K562 (cell line): ENCODE results near the gene ZNF432. TPM values are rescaled to one million over a fixed set of nuclear protein-coding genes. Genes with fewer than 3 reads are reported as not detected.
A peak's percentile ranks its signal among the peaks of the same experiment; 100 is the strongest.

ENCODE experiments used
- ARID2 ChIP-seq: fragments of 450-650 bp; IDR thresholded peaks from 2 replicates; pipeline ENCODE4 v1.6.1; 2017; ENCODE audit warnings: antibody characterized with exemption, mild to moderate bottlenecking
- CHD1 ChIP-seq: fragments of 200-600 bp; sonication (generic); IDR thresholded peaks from one replicate; pipeline ENCODE4 v1.6.1; 2012; ENCODE audit warnings: mild to moderate bottlenecking, moderate library complexity, low read length, inconsistent platforms
- HDAC8 ChIP-seq: fragments of 450-650 bp; IDR thresholded peaks from 2 replicates; pipeline ENCODE4 v1.6.1; 2016; ENCODE audit warnings: mild to moderate bottlenecking, missing genetic modification characterization, moderate library complexity, missing compliant biosample characterization
- JUND ChIP-seq, 2 experiments: IDR thresholded peaks; 2 replicates in 1 of 2; 3 replicates in 1 of 2; pipeline ENCODE4 v1.6.1; 2011; ENCODE audit warnings: borderline replicate concordance in 2 of 2, low read depth in 2 of 2, low read length in 2 of 2, improper control_type of control experiment in 1 of 2, missing biosample characterization in 1 of 2, missing genetic modification characterization in 1 of 2, missing genetic modification reagents in 1 of 2
- KLF1 ChIP-seq: fragments of 450-650 bp; IDR thresholded peaks from 2 replicates; pipeline ENCODE4 v1.6.1; 2016; ENCODE audit warnings: missing genetic modification characterization, missing compliant biosample characterization
- NONO ChIP-seq, 2 experiments: fragments of 200-400 bp in 1 of 2; fragments of 450-650 bp in 1 of 2; formaldehyde crosslinking in 1 of 2; IDR thresholded peaks; 2 replicates each; pipeline ENCODE4 v1.6.1; 2017; ENCODE audit warnings: low read depth in 2 of 2, mild to moderate bottlenecking in 2 of 2, moderate library complexity in 2 of 2, low read length in 1 of 2
- POLR2H ChIP-seq: IDR thresholded peaks from 2 replicates; pipeline ENCODE4 v1.6.1; 2016; ENCODE audit warnings: missing genetic modification characterization, low read depth, mild to moderate bottlenecking, control low read depth, missing compliant biosample characterization, moderate library complexity
- RBM25 ChIP-seq: fragments of 200-400 bp; formaldehyde crosslinking; IDR thresholded peaks from 2 replicates; pipeline ENCODE4 v1.6.1; 2018; ENCODE audit warnings: low read length, low read depth, moderate library complexity; ENCODE audit not compliant: severe bottlenecking
- SAFB ChIP-seq: fragments of 200-400 bp; formaldehyde crosslinking; IDR thresholded peaks from 2 replicates; pipeline ENCODE4 v1.6.1; 2017; ENCODE audit warnings: low read depth, low read length, borderline replicate concordance
- SIN3B ChIP-seq: fragments of 450-650 bp; IDR thresholded peaks from 2 replicates; pipeline ENCODE4 v1.6.1; 2017; ENCODE audit warnings: low read depth, mild to moderate bottlenecking, moderate library complexity
- SPI1 ChIP-seq: IDR thresholded peaks from 2 replicates; pipeline ENCODE4 v1.6.1; 2011; ENCODE audit warnings: low read depth, low read length, control low read depth, borderline replicate concordance
- ZEB2 ChIP-seq: fragments of 450-650 bp; IDR thresholded peaks from 2 replicates; pipeline ENCODE4 v1.6.1; 2016
- ZFP30 ChIP-seq: fragments of 250-450 bp; sonication (Bioruptor Pico); IDR thresholded peaks from 2 replicates; pipeline ENCODE4 v1.8.0; 2022; ENCODE audit warnings: moderate library complexity, mild to moderate bottlenecking, inconsistent platforms, borderline replicate concordance
- polyA plus RNA-seq, 8 experiments: library from polyadenylated mRNA; depleted of rRNA in 4 of 8; stranded (reverse) in 5 of 8; unstranded in 3 of 8; fragments of >200 nt; fragmentation: Nextera tagmentation in 2 of 8; fragmentation: Illumina TruSeq in 1 of 8; extraction: Ambion mirVana in 2 of 8; extraction: Trizol in 1 of 8; gene quantifications; 2 replicates each; pipeline versions ENCODE4 v1.2.1 to v1.2.3, GENCODE V29; 2011 to 2014; ENCODE audit warnings: inconsistent platforms in 1 of 8, missing spikeins in 1 of 8
- total RNA-seq, 7 experiments: library from RNA; depleted of rRNA in 6 of 7; stranded (reverse); fragments of >200 nt in 6 of 7; fragmentation: Illumina TruSeq in 2 of 7; extraction: Trizol in 2 of 7; gene quantifications; 2 replicates each; pipeline versions ENCODE4 v1.2.1 to v1.2.3, GENCODE V29; 2011 to 2021; ENCODE audit warnings: low replicate concordance in 1 of 7
- TF ChIP-seq, protein P1 (sequence below): sonication (generic); formaldehyde crosslinking; IDR thresholded peaks from 2 replicates; pipeline ENCODE4 v1.8.1; 2023; ENCODE audit warnings: missing genetic modification reagents, mild to moderate bottlenecking, borderline replicate concordance
- TF ChIP-seq, protein P2 (sequence below): fragments of 250-450 bp; sonication (Bioruptor Pico); IDR thresholded peaks from 2 replicates; pipeline ENCODE4 v1.8.0; 2022; ENCODE audit warnings: inconsistent platforms, mild to moderate bottlenecking, moderate library complexity, borderline replicate concordance
- TF ChIP-seq, protein P3 (sequence below): fragments of 250-450 bp; sonication (Bioruptor Pico); IDR thresholded peaks from 2 replicates; pipeline ENCODE4 v1.8.0; 2022; ENCODE audit warnings: moderate library complexity, mild to moderate bottlenecking, inconsistent platforms
- TF ChIP-seq, protein P4 (sequence below): fragments of 250-450 bp; sonication (Bioruptor Pico); IDR thresholded peaks from 2 replicates; pipeline ENCODE4 v1.9.0; 2021; ENCODE audit warnings: mild to moderate bottlenecking
- TF ChIP-seq, protein P5 (sequence below): fragments of 450-650 bp; IDR thresholded peaks from 2 replicates; pipeline ENCODE4 v1.6.1; 2016

Gene ZNF432
- total and polyA plus RNA-seq, 9 of the 15 experiments (the other 6 are each of a cell fraction or from before 2014, with no cell fraction given), result 2.6 to 6.8 (median 4.0) TPM

DNA sequence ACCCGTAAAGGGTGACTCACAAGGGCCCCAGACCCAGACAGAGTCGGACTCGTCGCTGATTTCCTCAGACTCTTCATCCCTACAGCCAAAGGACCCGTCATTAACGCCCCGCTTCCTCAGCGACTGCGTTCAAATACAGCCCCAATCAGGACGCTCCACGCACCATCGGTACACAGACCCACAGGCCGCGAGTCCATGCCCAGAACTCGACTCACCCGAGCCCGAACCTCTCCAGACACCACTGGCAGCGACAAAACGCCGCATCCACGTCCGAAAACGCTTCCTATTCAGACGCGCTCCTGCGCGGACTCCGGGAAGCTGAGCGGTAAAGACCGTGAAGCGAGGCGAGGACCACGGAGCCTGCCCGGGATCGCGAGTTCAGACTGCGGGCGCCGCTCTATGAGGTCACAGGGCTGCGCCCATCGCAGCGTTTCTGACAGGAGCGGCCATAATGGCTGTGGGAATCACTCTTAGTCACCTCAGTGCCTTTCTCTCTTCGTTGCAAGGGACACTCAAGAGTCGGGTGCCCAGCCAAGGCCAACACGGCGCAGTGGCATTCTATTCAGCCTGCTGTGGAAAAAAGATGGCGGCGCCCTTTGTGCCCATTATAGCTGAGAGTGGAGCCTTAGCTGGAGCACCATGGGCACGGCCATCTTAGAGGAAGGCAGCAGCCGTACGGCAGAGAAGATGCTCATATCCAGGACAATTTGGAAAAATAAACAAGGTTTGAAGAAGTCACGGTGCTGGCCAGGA lies 20.4 kb downstream of the ZNF432 start, which contains the start of gene ZNF614 (continued):
- TF ChIP-seq KLF1 (tag) (0 out of 2 replicates have a peak, but pooled peaks have one; percentile 40), CHD1 (no peak), SPI1 (no peak), ZEB2 (no peak), ARID2 (no peak), JUND (IDR thresholded peaks at IDR 0.05; ENCODE audit: borderline replicate concordance, low read depth, low read length) (peak; percentile 71), JUND (tag; IDR thresholded peaks at IDR 0.05; ENCODE audit: borderline replicate concordance, low read depth, low read length) (peak; percentile 68; the same call in 2 of the 3 replicates), NONO (IDR thresholded peaks at IDR 0.05; ENCODE audit: low read depth in 2 of 2, low read length in 1 of 2) (no peak), ZFP30 (CRISPR knock-in tag) (no peak), POLR2H (tag) (peak; percentile 63; the same call in 1 of the 2 replicates), RBM25 (no peak), SAFB (peak; percentile 55; the same call in 1 of the 2 replicates), HDAC8 (peak; percentile 85), SIN3B (peak; percentile 68)
- TF ChIP-seq, protein P1, sequence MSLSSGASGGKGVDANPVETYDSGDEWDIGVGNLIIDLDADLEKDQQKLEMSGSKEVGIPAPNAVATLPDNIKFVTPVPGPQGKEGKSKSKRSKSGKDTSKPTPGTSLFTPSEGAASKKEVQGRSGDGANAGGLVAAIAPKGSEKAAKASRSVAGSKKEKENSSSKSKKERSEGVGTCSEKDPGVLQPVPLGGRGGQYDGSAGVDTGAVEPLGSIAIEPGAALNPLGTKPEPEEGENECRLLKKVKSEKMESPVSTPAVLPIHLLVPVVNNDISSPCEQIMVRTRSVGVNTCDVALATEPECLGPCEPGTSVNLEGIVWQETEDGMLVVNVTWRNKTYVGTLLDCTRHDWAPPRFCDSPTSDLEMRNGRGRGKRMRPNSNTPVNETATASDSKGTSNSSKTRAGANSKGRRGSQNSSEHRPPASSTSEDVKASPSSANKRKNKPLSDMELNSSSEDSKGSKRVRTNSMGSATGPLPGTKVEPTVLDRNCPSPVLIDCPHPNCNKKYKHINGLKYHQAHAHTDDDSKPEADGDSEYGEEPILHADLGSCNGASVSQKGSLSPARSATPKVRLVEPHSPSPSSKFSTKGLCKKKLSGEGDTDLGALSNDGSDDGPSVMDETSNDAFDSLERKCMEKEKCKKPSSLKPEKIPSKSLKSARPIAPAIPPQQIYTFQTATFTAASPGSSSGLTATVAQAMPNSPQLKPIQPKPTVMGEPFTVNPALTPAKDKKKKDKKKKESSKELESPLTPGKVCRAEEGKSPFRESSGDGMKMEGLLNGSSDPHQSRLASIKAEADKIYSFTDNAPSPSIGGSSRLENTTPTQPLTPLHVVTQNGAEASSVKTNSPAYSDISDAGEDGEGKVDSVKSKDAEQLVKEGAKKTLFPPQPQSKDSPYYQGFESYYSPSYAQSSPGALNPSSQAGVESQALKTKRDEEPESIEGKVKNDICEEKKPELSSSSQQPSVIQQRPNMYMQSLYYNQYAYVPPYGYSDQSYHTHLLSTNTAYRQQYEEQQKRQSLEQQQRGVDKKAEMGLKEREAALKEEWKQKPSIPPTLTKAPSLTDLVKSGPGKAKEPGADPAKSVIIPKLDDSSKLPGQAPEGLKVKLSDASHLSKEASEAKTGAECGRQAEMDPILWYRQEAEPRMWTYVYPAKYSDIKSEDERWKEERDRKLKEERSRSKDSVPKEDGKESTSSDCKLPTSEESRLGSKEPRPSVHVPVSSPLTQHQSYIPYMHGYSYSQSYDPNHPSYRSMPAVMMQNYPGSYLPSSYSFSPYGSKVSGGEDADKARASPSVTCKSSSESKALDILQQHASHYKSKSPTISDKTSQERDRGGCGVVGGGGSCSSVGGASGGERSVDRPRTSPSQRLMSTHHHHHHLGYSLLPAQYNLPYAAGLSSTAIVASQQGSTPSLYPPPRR (CRISPR knock-in tag), result no peak; the same call in 1 of the 2 replicates
- TF ChIP-seq, protein P2, sequence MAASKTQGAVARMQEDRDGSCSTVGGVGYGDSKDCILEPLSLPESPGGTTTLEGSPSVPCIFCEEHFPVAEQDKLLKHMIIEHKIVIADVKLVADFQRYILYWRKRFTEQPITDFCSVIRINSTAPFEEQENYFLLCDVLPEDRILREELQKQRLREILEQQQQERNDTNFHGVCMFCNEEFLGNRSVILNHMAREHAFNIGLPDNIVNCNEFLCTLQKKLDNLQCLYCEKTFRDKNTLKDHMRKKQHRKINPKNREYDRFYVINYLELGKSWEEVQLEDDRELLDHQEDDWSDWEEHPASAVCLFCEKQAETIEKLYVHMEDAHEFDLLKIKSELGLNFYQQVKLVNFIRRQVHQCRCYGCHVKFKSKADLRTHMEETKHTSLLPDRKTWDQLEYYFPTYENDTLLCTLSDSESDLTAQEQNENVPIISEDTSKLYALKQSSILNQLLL, result no peak
- TF ChIP-seq, protein P3, sequence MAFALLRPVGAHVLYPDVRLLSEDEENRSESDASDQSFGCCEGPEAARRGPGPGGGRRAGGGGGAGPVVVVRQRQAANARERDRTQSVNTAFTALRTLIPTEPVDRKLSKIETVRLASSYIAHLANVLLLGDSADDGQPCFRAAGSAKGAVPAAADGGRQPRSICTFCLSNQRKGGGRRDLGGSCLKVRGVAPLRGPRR, result no peak
- TF ChIP-seq, protein P4, sequence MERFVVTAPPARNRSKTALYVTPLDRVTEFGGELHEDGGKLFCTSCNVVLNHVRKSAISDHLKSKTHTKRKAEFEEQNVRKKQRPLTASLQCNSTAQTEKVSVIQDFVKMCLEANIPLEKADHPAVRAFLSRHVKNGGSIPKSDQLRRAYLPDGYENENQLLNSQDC, result no peak
- TF ChIP-seq, protein P5, sequence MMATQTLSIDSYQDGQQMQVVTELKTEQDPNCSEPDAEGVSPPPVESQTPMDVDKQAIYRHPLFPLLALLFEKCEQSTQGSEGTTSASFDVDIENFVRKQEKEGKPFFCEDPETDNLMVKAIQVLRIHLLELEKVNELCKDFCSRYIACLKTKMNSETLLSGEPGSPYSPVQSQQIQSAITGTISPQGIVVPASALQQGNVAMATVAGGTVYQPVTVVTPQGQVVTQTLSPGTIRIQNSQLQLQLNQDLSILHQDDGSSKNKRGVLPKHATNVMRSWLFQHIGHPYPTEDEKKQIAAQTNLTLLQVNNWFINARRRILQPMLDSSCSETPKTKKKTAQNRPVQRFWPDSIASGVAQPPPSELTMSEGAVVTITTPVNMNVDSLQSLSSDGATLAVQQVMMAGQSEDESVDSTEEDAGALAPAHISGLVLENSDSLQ, result peak; percentile 75
